Activated CD4-positive, CD25-positive, alpha-beta regulatory T cell (primary cell): ENCODE measurements around the gene ANXA4.

ENCODE experiments used
- DNase-seq, 4 experiments: peaks; one replicate each; lab custom pipeline; 2025; lab: John Stamatoyannopoulos, UW

The ANXA4 gene

GRCh38 chr2:69846182-69847067, 104.5 kb downstream of the ANXA4 start:
- DNase-seq: no peak

GRCh38 chr2:69847068-69847828, 105.3 kb downstream of the ANXA4 start:
- no peak for DNase-seq

GRCh38 chr2:69848186-69848790, 106.4 kb downstream of the ANXA4 start:
- no peak for DNase-seq

GRCh38 chr2:69858261-69858660, 116.3 kb downstream of the ANXA4 start:
- no peak for DNase-seq

GRCh38 chr2:69863298-69863697, 121.4 kb downstream of the ANXA4 start:
- no peak for DNase-seq
